ENCODE measurements around the gene NFILZ. TPM values are rescaled to one million over a fixed set of nuclear protein-coding genes. Genes with fewer than 3 reads are reported as not detected.

NFILZ gene
- total RNA-seq: not detected in 3 replicates
- long read RNA-seq: 0 reads

DNA sequence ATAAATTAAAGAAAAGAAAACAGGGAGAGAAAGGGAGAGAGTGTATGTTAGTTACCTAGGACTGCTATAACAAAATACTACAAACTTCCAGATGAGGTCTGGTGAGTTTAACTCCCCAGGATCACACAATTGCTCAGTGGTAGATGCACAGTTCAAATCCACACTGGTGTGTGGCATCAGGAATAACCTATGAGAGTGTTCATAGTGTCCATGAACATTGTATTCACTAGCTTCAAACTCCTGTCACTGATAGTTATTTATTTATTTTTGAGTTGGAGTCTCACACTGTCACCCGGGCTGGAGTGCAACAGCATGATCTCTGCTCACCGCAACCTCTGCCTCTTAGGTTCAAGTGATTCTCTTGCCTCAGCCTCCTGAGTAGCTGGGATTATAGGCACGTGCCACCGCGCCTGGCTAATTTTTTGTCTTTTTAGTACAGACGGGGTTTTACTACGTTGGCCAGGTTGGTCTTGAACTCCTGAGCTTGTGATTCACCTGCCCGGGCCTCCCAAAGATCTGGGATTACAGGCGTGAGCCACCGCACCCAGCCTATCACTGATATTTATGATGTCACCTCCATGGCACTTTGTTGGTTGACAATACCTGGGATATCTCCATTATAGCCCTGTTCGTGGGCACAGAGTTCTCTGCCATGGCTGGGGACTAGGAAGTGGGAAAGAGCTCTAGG, at the start of gene NFILZ:
Gene NFILZ, plus strand, starts transcription at position 638 of the 688 bp plus-strand sequence. CDS start 46,133 bp downstream, outside the sequence.
- Mint-ChIP-seq H3K9me3 (ENCODE audit: low read depth) (no peaks in the 10 kb centered on the region), H3K27ac (ENCODE audit: unreplicated experiment) (peak within 1 kb of the TSS; percentile 79), H3K4me1 (ENCODE audit: low read depth) (peaks cover 19% of the 10 kb centered on the region), H3K4me3 (ENCODE audit: unreplicated experiment) (no peak within 1 kb of the TSS), H3K27me3 (ENCODE audit: low read depth) (no peaks in the 10 kb centered on the region), H3K36me3 (ENCODE audit: low read depth) (no peaks in the 10 kb centered on the region)
- no peak for DNase-seq (ENCODE audit: low spot score)
- TF ChIP-seq, protein P1, sequence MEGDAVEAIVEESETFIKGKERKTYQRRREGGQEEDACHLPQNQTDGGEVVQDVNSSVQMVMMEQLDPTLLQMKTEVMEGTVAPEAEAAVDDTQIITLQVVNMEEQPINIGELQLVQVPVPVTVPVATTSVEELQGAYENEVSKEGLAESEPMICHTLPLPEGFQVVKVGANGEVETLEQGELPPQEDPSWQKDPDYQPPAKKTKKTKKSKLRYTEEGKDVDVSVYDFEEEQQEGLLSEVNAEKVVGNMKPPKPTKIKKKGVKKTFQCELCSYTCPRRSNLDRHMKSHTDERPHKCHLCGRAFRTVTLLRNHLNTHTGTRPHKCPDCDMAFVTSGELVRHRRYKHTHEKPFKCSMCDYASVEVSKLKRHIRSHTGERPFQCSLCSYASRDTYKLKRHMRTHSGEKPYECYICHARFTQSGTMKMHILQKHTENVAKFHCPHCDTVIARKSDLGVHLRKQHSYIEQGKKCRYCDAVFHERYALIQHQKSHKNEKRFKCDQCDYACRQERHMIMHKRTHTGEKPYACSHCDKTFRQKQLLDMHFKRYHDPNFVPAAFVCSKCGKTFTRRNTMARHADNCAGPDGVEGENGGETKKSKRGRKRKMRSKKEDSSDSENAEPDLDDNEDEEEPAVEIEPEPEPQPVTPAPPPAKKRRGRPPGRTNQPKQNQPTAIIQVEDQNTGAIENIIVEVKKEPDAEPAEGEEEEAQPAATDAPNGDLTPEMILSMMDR (IDR thresholded peaks at IDR 0.05): no peak

DNA sequence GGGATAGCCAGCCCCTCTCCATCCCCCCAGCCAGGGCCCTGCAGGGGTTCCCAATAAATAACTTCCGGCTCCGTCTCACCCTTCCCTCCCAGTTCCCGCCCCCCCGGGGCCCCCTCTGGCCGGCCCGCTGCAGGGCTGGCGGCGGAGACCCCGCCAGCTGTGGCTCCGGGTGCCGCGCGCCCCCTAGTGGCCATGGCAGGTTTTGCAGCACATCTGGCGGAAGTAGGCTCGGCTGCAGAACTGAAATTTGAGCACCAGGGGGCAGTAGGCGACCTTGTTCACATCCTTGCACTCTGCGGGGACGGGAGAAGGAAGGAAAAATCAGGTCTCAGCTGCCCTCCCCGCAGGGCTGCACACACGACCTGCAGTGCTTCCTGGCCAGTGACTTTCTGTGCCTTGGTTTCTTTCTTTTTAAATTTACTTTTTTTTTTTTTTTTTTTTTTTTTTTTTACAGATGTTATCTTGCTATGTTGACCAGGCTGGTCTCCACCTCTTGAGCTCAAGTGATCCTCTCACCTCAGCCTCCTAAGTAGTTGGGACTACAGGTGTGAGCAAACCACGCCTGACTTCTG, 49.6 kb upstream of the NFILZ start:
- TF ChIP-seq, protein P1 (IDR thresholded peaks at IDR 0.05): peak; percentile 100
- no peaks in the 10 kb centered on the region for H3K9me3 Mint-ChIP-seq (ENCODE audit: low read depth)
- DNase-seq (ENCODE audit: low spot score): no peak
- H3K4me1 Mint-ChIP-seq (ENCODE audit: low read depth): peaks cover 6% of the 10 kb centered on the region
- no peak overlapping the region for H3K27ac Mint-ChIP-seq (ENCODE audit: unreplicated experiment)
- peaks cover 3% of the 10 kb centered on the region for H3K36me3 Mint-ChIP-seq (ENCODE audit: low read depth)
- peaks cover 5% of the 10 kb centered on the region for H3K27me3 Mint-ChIP-seq (ENCODE audit: low read depth)
- no peak overlapping the region for H3K4me3 Mint-ChIP-seq (ENCODE audit: unreplicated experiment)

- H3K36me3 Mint-ChIP-seq (ENCODE audit: low read depth): peaks cover 7% of the 10 kb centered on the region
- no peak overlapping the region for H3K27ac Mint-ChIP-seq (ENCODE audit: unreplicated experiment)
- H3K4me3 Mint-ChIP-seq (ENCODE audit: unreplicated experiment): no peak overlapping the region
- no peaks in the 10 kb centered on the region for H3K27me3 Mint-ChIP-seq (ENCODE audit: low read depth)
- DNase-seq (ENCODE audit: low spot score): no peak
- H3K4me1 Mint-ChIP-seq (ENCODE audit: low read depth): no peaks in the 10 kb centered on the region
- H3K9me3 Mint-ChIP-seq (ENCODE audit: low read depth): no peaks in the 10 kb centered on the region
- TF ChIP-seq, protein P1 (IDR thresholded peaks at IDR 0.05): no peak
Observed at GRCh38 chr19:8584965-8585893, 45.2 kb upstream of the NFILZ start.

DNA sequence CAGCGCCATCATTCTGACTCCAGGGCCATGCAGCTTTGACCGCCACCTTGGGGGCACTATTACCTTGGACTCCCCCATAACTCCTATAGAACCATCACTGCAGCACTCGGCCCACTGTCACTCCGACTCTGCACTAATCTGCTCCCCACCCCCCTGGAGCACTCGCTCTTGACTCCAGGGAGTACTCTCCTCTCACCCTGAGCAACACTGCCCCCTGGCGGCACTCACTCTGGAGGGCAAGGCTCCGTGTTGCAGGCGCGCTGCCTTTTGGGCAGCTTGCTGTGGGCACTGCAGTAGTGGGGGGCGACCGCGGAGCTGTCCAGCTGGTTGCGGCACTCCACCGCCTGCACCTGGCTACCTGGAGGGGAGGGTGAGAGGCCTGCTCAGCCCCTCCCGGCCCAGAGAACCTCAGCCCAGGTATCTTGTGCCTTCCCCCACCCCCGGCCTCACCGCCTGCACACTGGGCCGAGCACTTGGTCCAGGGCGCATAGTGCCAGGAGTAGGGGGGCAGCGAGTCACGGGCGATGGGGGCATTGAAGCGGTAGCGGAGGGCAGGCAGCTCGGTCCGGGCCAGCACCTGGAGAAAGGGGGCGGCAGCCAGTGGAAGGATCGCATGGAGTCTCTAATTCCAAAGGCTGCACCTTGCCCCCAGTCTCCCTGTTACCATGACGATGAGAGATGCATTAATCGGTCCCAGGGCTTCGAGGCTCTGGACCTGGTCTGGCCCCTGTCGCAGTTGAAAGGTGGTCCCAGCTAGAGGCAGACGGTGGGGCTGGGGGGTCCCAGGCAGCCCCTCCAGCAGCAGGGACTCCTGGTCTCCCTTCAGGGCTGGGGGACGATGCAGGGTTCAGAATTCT, 44.3 kb upstream of the NFILZ start:
- Mint-ChIP-seq H3K36me3 (ENCODE audit: low read depth) (peaks cover 7% of the 10 kb centered on the region), H3K4me3 (ENCODE audit: unreplicated experiment) (no peak overlapping the region), H3K9me3 (ENCODE audit: low read depth) (no peaks in the 10 kb centered on the region), H3K4me1 (ENCODE audit: low read depth) (no peaks in the 10 kb centered on the region), H3K27me3 (ENCODE audit: low read depth) (no peaks in the 10 kb centered on the region), H3K27ac (ENCODE audit: unreplicated experiment) (no peak overlapping the region)
- DNase-seq (ENCODE audit: low spot score): no peak
- TF ChIP-seq, protein P1 (IDR thresholded peaks at IDR 0.05): peak; percentile 84

Data from chondrocyte (in vitro differentiated cells).